Colonic mucosa (tissue), 4 donors: ENCODE data around the gene LRRC18. TPM values are rescaled to one million over a fixed set of nuclear protein-coding genes. Genes with fewer than 3 reads are reported as not detected.

Experiments
- DNase-seq: peaks from one replicate; pipeline ENCODE4 v3.0.0-alpha.2; 2020
- H3K27ac ChIP-seq: fragments of 200-600 bp; one replicate; pipeline ENCODE4 v1.8.0; 2021
- H3K27me3 ChIP-seq: fragments of 200-600 bp; one replicate; pipeline ENCODE4 v1.8.0; 2021
- H3K36me3 ChIP-seq: fragments of 200-600 bp; one replicate; pipeline ENCODE4 v1.8.0; 2021
- H3K4me1 ChIP-seq: fragments of 200-600 bp; one replicate; pipeline ENCODE4 v1.8.0; 2021; ENCODE audit warnings: mild to moderate bottlenecking
- H3K4me3 ChIP-seq: fragments of 200-600 bp; one replicate; pipeline ENCODE4 v1.8.0; 2021
- H3K9ac ChIP-seq, 2 donors: one replicate each; pipeline ENCODE4 v1.7.0; 2013; ENCODE audit warnings: control low read depth in 2 of 2, low read depth in 2 of 2, low read length in 2 of 2
- H3K9me3 ChIP-seq: fragments of 200-600 bp; one replicate; pipeline ENCODE4 v1.8.0; 2021
- CTCF ChIP-seq: fragments of 200-600 bp; IDR thresholded peaks from one replicate; pipeline ENCODE4 v1.8.0; 2022; ENCODE audit warnings: antibody characterized with exemption, mild to moderate bottlenecking
- intact Hi-C: fragments of 100-400 bp; cut with DNase I; formaldehyde crosslinking; loops from one replicate; pipeline ENCODE4 v1.14.1; 2022
- total RNA-seq, 2 donors: library from RNA; stranded (reverse); fragmentation: NEBNext Ultra II Directional in 1 of 2; extraction: Animal tissue kit (Norgen Biotek cat#: 25700) in 1 of 2; gene quantifications; one replicate each; pipeline ENCODE4 v1.2.1, GENCODE V29; 2021
- donor health status: healthy.
- donor health status: DM: no; HTN: no; CAD: no.
- donor health status: DM: no; HTN: no; CAD: no.

The LRRC18 gene
- total RNA-seq, 2 donors from 2014 or later = not detected

GRCh38 chr10:48946332-48946731 lies 6.7 kb upstream of the LRRC18 start:
- Histone ChIP-seq H3K9me3 (no peaks in the 10 kb centered on the region), H3K9ac (no peak overlapping the region), H3K36me3 (no peaks in the 10 kb centered on the region), H3K27me3 (no peaks in the 10 kb centered on the region), H3K4me3 (no peak overlapping the region), H3K4me1 (peaks cover 5% of the 10 kb centered on the region), H3K27ac (no peak overlapping the region)
- intact Hi-C loops = no loop called here
- no peak for DNase-seq
- TF ChIP-seq CTCF = no peak

GRCh38 chr10:48945441-48946130 lies 5.9 kb upstream of the LRRC18 start:
- H3K27ac ChIP-seq = no peak overlapping the region
- H3K9me3 ChIP-seq = no peaks in the 10 kb centered on the region
- H3K27me3 ChIP-seq = no peaks in the 10 kb centered on the region
- TF ChIP-seq CTCF = no peak
- DNase-seq = peak; percentile 38
- H3K4me1 ChIP-seq = peaks cover 5% of the 10 kb centered on the region
- H3K4me3 ChIP-seq = no peak overlapping the region
- H3K36me3 ChIP-seq = no peaks in the 10 kb centered on the region
- intact Hi-C loops = no loop called here
- no peak overlapping the region for H3K9ac ChIP-seq

GRCh38 chr10:48944171-48944570 lies 4.5 kb upstream of the LRRC18 start:
- intact Hi-C loops = no loop called here
- no peak for TF ChIP-seq CTCF
- H3K36me3 ChIP-seq = no peaks in the 10 kb centered on the region
- H3K4me1 ChIP-seq = peaks cover 5% of the 10 kb centered on the region
- H3K9me3 ChIP-seq = no peaks in the 10 kb centered on the region
- H3K9ac ChIP-seq = no peak overlapping the region
- no peak for DNase-seq
- no peaks in the 10 kb centered on the region for H3K27me3 ChIP-seq
- H3K27ac ChIP-seq = no peak overlapping the region
- no peak overlapping the region for H3K4me3 ChIP-seq

GRCh38 chr10:48943096-48943495 lies 3.5 kb upstream of the LRRC18 start:
- intact Hi-C loops = no loop called here
- DNase-seq = no peak

GRCh38 chr10:48941427-48942075 lies 1.9 kb upstream of the LRRC18 start:
- no peak overlapping the region for H3K9ac ChIP-seq
- TF ChIP-seq CTCF = no peak
- no peaks in the 10 kb centered on the region for H3K9me3 ChIP-seq
- DNase-seq = no peak
- no peak overlapping the region for H3K4me3 ChIP-seq
- intact Hi-C loops = no loop called here
- H3K36me3 ChIP-seq = no peaks in the 10 kb centered on the region
- H3K27ac ChIP-seq = no peak overlapping the region
- H3K27me3 ChIP-seq = no peaks in the 10 kb centered on the region
- H3K4me1 ChIP-seq = peaks cover 4% of the 10 kb centered on the region

More at GRCh38 chr10:48943096-48943495, 3.5 kb upstream of the LRRC18 start:
- Histone ChIP-seq H3K36me3 (no peaks in the 10 kb centered on the region), H3K27ac (no peak overlapping the region), H3K9ac (no peak overlapping the region), H3K4me1 (peaks cover 5% of the 10 kb centered on the region), H3K9me3 (no peaks in the 10 kb centered on the region), H3K27me3 (no peaks in the 10 kb centered on the region), H3K4me3 (no peak overlapping the region)
- no peak for TF ChIP-seq CTCF
